ENCODE measurements around the gene MMP2.

GRCh38 chr16:55508271-55508921 is 29.4 kb downstream of the MMP2 start:
- TF ChIP-seq, protein P1, sequence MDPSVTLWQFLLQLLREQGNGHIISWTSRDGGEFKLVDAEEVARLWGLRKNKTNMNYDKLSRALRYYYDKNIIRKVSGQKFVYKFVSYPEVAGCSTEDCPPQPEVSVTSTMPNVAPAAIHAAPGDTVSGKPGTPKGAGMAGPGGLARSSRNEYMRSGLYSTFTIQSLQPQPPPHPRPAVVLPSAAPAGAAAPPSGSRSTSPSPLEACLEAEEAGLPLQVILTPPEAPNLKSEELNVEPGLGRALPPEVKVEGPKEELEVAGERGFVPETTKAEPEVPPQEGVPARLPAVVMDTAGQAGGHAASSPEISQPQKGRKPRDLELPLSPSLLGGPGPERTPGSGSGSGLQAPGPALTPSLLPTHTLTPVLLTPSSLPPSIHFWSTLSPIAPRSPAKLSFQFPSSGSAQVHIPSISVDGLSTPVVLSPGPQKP (IDR thresholded peaks at IDR 0.05; ENCODE audit: low read depth, low read length) = no peak
- TF ChIP-seq SMC3 (IDR thresholded peaks at IDR 0.05; ENCODE audit: borderline replicate concordance, low read length) (no peak), POLR2A (IDR thresholded peaks at IDR 0.05; ENCODE audit: low read depth, low read length) (no peak), EZH2 (IDR thresholded peaks at IDR 0.05; ENCODE audit: borderline replicate concordance, control insufficient read depth, low read depth, low read length) (no peak), CEBPB (IDR thresholded peaks at IDR 0.05; ENCODE audit: borderline replicate concordance in 1 of 2, low read depth in 2 of 2, low read length in 2 of 2) (no peak), ETV6 (conservative IDR thresholded peaks at IDR 0.05 in 1 of 2, IDR thresholded peaks at IDR 0.05 in 1 of 2; ENCODE audit: borderline replicate concordance in 1 of 2, low read depth in 1 of 2) (no peak), TAF1 (IDR thresholded peaks at IDR 0.05; ENCODE audit: borderline replicate concordance, low read depth, low read length) (no peak), JUND (IDR thresholded peaks at IDR 0.05; ENCODE audit: low read depth, low read length) (no peak), CTCF (IDR thresholded peaks at IDR 0.05 in 2 of 3, conservative IDR thresholded peaks at IDR 0.05 in 1 of 3; ENCODE audit: control insufficient read depth in 2 of 3, extremely low read depth in 1 of 3, insufficient read depth in 1 of 3, low read depth in 3 of 3, low read length in 3 of 3) (no peak), FOXM1 (IDR thresholded peaks at IDR 0.05; ENCODE audit: low read depth, low read length) (no peak)
- TF ChIP-seq, protein P2, sequence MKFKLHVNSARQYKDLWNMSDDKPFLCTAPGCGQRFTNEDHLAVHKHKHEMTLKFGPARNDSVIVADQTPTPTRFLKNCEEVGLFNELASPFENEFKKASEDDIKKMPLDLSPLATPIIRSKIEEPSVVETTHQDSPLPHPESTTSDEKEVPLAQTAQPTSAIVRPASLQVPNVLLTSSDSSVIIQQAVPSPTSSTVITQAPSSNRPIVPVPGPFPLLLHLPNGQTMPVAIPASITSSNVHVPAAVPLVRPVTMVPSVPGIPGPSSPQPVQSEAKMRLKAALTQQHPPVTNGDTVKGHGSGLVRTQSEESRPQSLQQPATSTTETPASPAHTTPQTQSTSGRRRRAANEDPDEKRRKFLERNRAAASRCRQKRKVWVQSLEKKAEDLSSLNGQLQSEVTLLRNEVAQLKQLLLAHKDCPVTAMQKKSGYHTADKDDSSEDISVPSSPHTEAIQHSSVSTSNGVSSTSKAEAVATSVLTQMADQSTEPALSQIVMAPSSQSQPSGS (IDR thresholded peaks at IDR 0.05; ENCODE audit: low read length) = no peak
- TF ChIP-seq, protein P3, sequence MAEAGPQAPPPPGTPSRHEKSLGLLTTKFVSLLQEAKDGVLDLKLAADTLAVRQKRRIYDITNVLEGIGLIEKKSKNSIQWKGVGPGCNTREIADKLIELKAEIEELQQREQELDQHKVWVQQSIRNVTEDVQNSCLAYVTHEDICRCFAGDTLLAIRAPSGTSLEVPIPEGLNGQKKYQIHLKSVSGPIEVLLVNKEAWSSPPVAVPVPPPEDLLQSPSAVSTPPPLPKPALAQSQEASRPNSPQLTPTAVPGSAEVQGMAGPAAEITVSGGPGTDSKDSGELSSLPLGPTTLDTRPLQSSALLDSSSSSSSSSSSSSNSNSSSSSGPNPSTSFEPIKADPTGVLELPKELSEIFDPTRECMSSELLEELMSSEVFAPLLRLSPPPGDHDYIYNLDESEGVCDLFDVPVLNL (IDR thresholded peaks at IDR 0.05; ENCODE audit: low read depth, low read length) = no peak
- TF ChIP-seq, protein P4, sequence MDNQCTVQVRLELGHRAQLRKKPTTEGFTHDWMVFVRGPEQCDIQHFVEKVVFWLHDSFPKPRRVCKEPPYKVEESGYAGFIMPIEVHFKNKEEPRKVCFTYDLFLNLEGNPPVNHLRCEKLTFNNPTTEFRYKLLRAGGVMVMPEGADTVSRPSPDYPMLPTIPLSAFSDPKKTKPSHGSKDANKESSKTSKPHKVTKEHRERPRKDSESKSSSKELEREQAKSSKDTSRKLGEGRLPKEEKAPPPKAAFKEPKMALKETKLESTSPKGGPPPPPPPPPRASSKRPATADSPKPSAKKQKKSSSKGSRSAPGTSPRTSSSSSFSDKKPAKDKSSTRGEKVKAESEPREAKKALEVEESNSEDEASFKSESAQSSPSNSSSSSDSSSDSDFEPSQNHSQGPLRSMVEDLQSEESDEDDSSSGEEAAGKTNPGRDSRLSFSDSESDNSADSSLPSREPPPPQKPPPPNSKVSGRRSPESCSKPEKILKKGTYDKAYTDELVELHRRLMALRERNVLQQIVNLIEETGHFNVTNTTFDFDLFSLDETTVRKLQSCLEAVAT (IDR thresholded peaks at IDR 0.05) = no peak

All from GM12878 (cell line).